GM19463 (cell line): ENCODE measurements around the gene CSTF1.
A peak's percentile ranks its signal among the peaks of the same experiment; 100 is the strongest.

Source experiments
- ATAC-seq: cut with Tn5 transposase; IDR thresholded peaks from one replicate; pipeline ENCODE4 v1.9.1; 2021; ENCODE audit warnings: mild to moderate bottlenecking, moderate library complexity; ENCODE audit not compliant: unreplicated experiment

The CSTF1 gene

DNA sequence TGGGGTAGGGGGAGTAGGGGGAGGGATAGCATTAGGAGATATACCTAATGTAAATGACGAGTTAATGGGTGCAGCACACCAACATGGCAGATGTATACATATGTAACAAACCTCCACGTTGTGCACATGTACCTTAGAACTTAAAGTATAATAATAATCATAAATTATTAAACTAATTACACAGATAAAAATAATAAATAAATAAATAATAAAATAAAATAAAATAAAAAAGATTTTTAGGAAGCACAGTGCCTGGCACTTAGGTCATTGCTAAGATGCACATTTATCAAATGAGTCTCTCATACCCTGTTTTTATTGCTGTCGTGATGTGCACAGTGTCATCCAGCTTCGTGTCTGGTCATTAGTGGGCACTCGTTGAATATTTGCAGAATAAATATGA, 57.0 kb downstream of the CSTF1 start:
- no peak for ATAC-seq

DNA sequence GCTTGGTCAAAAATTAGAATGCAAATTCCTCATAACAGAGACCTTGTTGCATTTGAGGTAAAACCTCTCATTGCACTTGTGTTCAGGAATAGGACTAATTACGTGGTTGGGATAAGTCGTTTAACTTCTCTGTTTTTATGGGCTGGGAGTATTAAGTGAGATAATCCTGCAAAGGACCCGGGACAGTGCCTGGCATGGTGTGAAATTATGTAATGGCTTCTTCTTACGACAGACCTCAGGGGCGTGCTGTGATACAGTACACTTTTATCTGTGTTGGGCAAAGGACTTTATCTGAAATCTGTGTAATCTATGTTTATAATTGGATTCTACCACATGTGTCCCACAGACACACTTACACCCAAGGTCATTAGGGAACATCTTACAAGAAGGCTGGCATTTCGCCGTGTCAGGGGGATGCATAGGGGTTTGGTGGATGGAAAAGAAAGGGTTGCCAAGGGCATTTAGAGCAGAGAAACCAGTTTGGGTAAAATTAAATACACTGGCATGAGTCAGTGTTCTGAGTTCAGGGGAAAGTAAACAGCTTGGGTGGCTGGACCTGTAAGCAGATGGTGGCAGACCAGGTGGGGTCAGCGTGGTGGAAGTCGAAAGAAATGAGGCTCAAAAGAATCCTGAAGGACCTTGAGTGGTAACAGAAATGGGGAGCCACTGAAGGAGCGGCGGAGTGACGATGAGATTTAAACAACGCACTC, 58.8 kb downstream of the CSTF1 start:
- no peak for ATAC-seq

DNA sequence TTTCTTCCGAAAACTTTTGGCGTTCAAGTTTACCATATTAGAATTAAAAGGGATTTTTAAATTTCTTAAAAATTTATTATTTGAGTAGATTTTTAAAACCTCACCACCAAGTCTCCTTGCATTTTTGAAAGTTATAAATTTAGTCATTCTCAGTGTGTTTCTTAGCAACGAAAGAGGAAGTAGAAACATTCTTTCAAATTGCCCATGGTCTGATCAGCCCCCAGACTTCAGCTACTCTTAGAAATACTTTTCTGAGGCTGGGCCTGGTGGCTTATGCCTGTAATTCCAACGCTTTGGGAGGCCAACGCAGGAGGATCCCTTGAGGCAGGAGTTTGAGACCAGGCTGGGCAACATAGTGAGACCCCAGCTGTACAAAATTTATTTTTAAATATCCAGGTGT, 60.9 kb downstream of the CSTF1 start:
- peak; percentile 55 for ATAC-seq

DNA sequence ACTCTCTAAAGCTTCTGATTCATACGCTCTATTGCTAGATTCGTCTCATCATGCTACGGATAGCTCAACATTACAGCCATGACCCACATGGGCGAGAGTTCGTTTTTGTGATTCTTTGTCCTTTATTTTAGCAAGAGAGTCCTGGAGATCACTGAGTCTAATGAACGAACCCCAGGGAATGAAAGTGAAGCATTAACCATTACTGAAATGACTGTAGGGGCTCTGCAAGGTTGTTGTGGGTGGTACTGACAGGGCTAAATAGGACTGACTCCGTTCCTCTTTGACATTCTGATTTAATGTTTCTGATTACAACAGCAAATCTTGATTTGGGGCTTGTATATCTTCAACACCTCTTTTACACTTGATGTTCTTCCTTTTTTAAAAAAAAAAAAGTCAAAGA, 62.3 kb downstream of the CSTF1 start:
- peak; percentile 88 for ATAC-seq
